GM12878 (cell line): ENCODE results near the gene ELL2.

Source experiments
- GABPA ChIP-seq: IDR thresholded peaks from 2 replicates; pipeline ENCODE4 v1.6.1; 2014; ENCODE audit warnings: antibody characterized with exemption, low read depth, mild to moderate bottlenecking, inconsistent platforms
- YY1 ChIP-seq: IDR thresholded peaks from 2 replicates; pipeline ENCODE4 v1.6.1; 2011; ENCODE audit warnings: low read depth, mild to moderate bottlenecking, low read length
- TF ChIP-seq, protein P1 (sequence below), 3 experiments: IDR thresholded peaks in 2 of 3; conservative IDR thresholded peaks in 1 of 3; 2 replicates each; pipeline ENCODE4 v1.5.1; 2011; ENCODE audit warnings: low read depth in 3 of 3, low read length in 3 of 3, mild to moderate bottlenecking in 3 of 3, control low read depth in 2 of 3, moderate library complexity in 2 of 3, inconsistent platforms in 1 of 3, mixed read lengths in 1 of 3; ENCODE audit not compliant: control insufficient read depth in 2 of 3, insufficient read depth in 1 of 3; ENCODE audit errors: extremely low read depth in 1 of 3
- TF ChIP-seq, protein P2 (sequence below): IDR thresholded peaks from 2 replicates; pipeline ENCODE4 v1.6.1; 2012; ENCODE audit warnings: mild to moderate bottlenecking, low read depth, low read length
- TF ChIP-seq, protein P3 (sequence below): IDR thresholded peaks from 2 replicates; pipeline ENCODE4 v1.6.1; 2012; ENCODE audit warnings: low read depth, low read length, improper control_type of control experiment

DNA sequence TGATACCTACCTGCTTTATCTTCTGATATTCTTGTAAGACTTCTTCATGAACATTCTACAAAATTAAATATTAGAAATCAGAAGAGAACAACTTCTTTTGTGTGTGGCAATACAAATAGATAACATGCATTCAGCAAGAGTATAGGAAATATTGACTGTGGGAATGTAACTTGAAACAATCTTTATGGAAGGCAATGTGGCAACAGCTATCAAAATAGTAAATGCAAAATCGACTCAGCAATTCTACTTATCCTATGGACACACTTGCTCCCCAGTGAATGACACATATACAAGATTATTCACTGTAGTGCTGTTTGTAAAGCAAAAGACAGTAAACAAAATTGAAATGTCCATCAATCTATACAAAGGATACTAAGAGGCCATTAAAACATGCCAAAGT, 72.6 kb downstream of the ELL2 start:
- TF ChIP-seq, protein P1, sequence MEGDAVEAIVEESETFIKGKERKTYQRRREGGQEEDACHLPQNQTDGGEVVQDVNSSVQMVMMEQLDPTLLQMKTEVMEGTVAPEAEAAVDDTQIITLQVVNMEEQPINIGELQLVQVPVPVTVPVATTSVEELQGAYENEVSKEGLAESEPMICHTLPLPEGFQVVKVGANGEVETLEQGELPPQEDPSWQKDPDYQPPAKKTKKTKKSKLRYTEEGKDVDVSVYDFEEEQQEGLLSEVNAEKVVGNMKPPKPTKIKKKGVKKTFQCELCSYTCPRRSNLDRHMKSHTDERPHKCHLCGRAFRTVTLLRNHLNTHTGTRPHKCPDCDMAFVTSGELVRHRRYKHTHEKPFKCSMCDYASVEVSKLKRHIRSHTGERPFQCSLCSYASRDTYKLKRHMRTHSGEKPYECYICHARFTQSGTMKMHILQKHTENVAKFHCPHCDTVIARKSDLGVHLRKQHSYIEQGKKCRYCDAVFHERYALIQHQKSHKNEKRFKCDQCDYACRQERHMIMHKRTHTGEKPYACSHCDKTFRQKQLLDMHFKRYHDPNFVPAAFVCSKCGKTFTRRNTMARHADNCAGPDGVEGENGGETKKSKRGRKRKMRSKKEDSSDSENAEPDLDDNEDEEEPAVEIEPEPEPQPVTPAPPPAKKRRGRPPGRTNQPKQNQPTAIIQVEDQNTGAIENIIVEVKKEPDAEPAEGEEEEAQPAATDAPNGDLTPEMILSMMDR (IDR thresholded peaks at IDR 0.05 in 2 of 3, conservative IDR thresholded peaks at IDR 0.05 in 1 of 3; ENCODE audit: control insufficient read depth in 2 of 3, extremely low read depth in 1 of 3, insufficient read depth in 1 of 3, low read depth in 3 of 3, low read length in 3 of 3): no peak
- TF ChIP-seq YY1 (no peak), GABPA (no peak)
- TF ChIP-seq, protein P2, sequence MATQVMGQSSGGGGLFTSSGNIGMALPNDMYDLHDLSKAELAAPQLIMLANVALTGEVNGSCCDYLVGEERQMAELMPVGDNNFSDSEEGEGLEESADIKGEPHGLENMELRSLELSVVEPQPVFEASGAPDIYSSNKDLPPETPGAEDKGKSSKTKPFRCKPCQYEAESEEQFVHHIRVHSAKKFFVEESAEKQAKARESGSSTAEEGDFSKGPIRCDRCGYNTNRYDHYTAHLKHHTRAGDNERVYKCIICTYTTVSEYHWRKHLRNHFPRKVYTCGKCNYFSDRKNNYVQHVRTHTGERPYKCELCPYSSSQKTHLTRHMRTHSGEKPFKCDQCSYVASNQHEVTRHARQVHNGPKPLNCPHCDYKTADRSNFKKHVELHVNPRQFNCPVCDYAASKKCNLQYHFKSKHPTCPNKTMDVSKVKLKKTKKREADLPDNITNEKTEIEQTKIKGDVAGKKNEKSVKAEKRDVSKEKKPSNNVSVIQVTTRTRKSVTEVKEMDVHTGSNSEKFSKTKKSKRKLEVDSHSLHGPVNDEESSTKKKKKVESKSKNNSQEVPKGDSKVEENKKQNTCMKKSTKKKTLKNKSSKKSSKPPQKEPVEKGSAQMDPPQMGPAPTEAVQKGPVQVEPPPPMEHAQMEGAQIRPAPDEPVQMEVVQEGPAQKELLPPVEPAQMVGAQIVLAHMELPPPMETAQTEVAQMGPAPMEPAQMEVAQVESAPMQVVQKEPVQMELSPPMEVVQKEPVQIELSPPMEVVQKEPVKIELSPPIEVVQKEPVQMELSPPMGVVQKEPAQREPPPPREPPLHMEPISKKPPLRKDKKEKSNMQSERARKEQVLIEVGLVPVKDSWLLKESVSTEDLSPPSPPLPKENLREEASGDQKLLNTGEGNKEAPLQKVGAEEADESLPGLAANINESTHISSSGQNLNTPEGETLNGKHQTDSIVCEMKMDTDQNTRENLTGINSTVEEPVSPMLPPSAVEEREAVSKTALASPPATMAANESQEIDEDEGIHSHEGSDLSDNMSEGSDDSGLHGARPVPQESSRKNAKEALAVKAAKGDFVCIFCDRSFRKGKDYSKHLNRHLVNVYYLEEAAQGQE: no peak
- TF ChIP-seq, protein P3, sequence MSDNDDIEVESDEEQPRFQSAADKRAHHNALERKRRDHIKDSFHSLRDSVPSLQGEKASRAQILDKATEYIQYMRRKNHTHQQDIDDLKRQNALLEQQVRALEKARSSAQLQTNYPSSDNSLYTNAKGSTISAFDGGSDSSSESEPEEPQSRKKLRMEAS: no peak
